ENCODE data around the gene MYL3. TPM values are rescaled to one million over a fixed set of nuclear protein-coding genes. Genes with fewer than 3 reads are reported as not detected.

MYL3 gene
- total RNA-seq, 2 donors from 2014 or later = 1.9 TPM; not detected in 1

- TF ChIP-seq POLR2AphosphoS5 (IDR thresholded peaks at IDR 0.05) (no peak), POLR2A (IDR thresholded peaks at IDR 0.05) (no peak), CTCF (IDR thresholded peaks at IDR 0.05) (no peak)
- Histone ChIP-seq H3K4me3 (no peak overlapping the region), H3K36me3 (no peaks in the 10 kb centered on the region), H3K9me3 (no peaks in the 10 kb centered on the region), H3K4me1 (replicated peaks) (no peaks in the 10 kb centered on the region), H3K27ac (no peak overlapping the region), H3K27me3 (replicated peaks; ENCODE audit: insufficient read depth) (no peaks in the 10 kb centered on the region)
- no peak for DNase-seq (ENCODE audit: low spot score)
- WGBS = 97% methylated on average over 1 of the region's 1 CpG
- intact Hi-C loops (cut with DNase I) = no loop called here
Measured at GRCh38 chr3:46840491-46840890, 22.8 kb downstream of the MYL3 start.

DNA sequence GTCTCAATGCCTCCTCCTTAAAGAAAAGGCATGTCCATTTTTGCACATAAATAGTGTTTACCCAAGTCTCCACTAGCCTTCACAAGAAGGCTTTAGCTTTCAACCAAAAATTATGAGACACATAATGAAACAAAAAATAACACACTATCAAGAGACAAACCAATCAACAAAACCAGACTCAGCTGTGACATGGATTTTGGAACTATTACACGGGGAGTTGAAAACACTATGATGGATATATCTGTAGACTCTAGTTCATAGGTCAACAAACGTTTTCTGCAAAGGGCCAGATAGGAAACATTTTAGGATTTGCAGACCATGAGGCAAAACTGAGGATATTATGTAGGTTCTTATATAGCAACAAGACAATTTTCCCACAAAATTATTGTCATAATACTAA, 24.9 kb downstream of the MYL3 start:
- no peak for DNase-seq (ENCODE audit: low spot score)
- Histone ChIP-seq H3K27ac (no peak overlapping the region), H3K9me3 (no peaks in the 10 kb centered on the region), H3K36me3 (no peaks in the 10 kb centered on the region), H3K4me1 (replicated peaks) (no peaks in the 10 kb centered on the region), H3K4me3 (no peak overlapping the region), H3K27me3 (replicated peaks; ENCODE audit: insufficient read depth) (no peaks in the 10 kb centered on the region)
- intact Hi-C loops (cut with DNase I) = no loop called here
- TF ChIP-seq CTCF (IDR thresholded peaks at IDR 0.05) = no peak
- 73% methylated on average over 2 of the region's 2 CpGs for WGBS

DNA sequence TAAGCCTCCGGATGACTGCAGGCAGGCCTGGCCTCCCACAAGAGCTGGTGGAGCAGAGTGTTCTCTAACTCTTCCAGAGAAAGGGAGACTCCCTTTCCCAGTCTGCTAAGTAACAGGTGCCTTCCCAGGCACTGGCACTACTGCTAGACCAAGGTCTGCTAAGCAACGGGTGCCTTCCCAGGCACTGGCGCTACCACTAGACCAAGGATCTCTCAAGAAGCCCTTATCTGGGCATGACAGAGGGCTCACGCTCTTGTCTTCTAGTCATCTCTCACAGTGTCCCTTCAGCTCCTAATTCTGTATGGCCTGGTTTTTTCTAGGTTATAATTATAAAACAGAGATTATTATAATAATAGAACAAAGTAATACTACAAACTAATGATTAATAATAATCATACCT, 27.8 kb downstream of the MYL3 start:
- H3K4me3 ChIP-seq = no peak overlapping the region
- intact Hi-C loops (cut with DNase I) = no loop called here
- no peak for DNase-seq (ENCODE audit: low spot score)
- H3K9me3 ChIP-seq = no peaks in the 10 kb centered on the region
- 93% methylated on average over 4 of the region's 4 CpGs for WGBS
- no peaks in the 10 kb centered on the region for H3K27me3 ChIP-seq (replicated peaks; ENCODE audit: insufficient read depth)
- H3K4me1 ChIP-seq (replicated peaks) = no peaks in the 10 kb centered on the region
- no peak overlapping the region for H3K27ac ChIP-seq
- TF ChIP-seq CTCF (IDR thresholded peaks at IDR 0.05) = no peak
- TF ChIP-seq POLR2A (IDR thresholded peaks at IDR 0.05) = no peak
- TF ChIP-seq POLR2AphosphoS5 (IDR thresholded peaks at IDR 0.05) = no peak
- H3K36me3 ChIP-seq = no peaks in the 10 kb centered on the region

DNA sequence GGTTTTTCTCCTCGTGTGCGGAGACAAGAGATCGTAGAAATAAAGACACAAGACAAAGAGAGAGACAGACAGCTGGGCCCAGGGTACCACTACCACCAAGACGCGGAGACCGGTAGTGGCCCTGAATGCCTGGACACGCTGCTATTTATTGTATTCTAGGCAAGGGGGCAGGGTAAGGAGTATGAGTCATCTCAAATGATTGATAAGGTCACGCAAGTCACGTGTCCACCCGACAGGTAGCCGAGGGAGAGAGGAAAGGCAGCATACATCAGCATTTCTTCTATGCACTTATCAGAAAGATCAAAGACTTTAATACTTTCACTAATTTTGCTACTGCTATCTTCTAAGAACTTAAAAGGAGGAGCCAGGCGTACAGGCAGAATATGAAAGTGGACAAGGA, 28.2 kb downstream of the MYL3 start:
- Histone ChIP-seq H3K27ac (no peak overlapping the region), H3K9me3 (no peaks in the 10 kb centered on the region), H3K36me3 (no peaks in the 10 kb centered on the region), H3K27me3 (replicated peaks; ENCODE audit: insufficient read depth) (no peaks in the 10 kb centered on the region), H3K4me3 (no peak overlapping the region), H3K4me1 (replicated peaks) (no peaks in the 10 kb centered on the region)
- intact Hi-C loops (cut with DNase I) = no loop called here
- no peak for DNase-seq (ENCODE audit: low spot score)
- 83% methylated on average over 12 of the region's 12 CpGs for WGBS
- no peak for TF ChIP-seq POLR2AphosphoS5 (IDR thresholded peaks at IDR 0.05)
- TF ChIP-seq CTCF (IDR thresholded peaks at IDR 0.05) = no peak
- no peak for TF ChIP-seq POLR2A (IDR thresholded peaks at IDR 0.05)

DNA sequence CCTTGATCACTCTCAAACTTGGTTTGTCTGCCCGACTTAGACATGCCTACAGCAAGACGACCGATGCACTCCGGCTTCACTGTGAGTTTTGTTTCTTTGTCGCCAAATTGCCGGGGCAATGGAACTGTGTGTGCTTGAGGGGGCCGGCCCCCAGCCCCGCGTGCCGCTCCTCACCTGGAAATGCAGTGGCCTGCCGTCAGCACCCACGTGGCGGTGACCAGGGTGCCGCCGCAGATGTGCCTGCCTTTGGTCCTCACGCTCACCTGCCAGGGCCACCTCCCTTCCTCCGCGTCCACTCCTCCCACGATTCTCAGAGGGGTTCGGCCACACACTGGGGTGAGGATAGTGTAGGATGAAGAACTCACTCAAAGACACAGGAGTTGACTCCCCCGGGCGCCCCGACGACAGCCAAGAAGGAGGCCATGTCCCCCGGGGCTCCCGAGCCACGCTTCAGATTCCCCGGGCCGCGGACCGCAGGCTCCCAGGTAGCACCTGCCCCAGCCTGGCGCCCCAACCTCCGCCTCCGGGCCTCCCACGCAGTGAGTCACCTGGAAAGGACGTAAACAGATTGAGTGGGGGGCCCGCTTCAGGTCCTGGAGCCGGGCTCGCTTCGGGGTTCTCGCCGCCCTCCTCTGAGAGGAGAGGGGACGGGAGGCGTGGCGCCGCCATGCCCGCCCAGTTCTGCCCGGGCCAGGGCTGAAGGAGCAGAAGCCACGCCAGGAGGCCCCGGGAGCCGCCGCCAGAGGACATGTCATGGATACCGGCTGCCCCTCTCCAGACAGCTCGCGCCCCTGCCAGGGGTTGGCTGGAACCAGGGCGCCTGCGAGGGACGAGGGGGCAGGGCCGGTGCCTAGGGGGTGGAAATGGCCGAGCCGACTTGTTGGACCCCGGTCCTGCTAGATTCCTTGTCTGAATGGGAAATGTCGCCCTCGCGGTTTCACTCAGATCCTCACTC, 29.6 kb downstream of the MYL3 start:
- no peak for TF ChIP-seq CTCF (IDR thresholded peaks at IDR 0.05)
- no peak for TF ChIP-seq POLR2AphosphoS5 (IDR thresholded peaks at IDR 0.05)
- TF ChIP-seq POLR2A (IDR thresholded peaks at IDR 0.05) = no peak
- H3K27me3 ChIP-seq (replicated peaks; ENCODE audit: insufficient read depth) = no peaks in the 10 kb centered on the region
- intact Hi-C loops (cut with DNase I) = no loop called here
- H3K27ac ChIP-seq = no peak overlapping the region
- DNase-seq (ENCODE audit: low spot score) = no peak
- H3K4me1 ChIP-seq (replicated peaks) = no peaks in the 10 kb centered on the region
- H3K36me3 ChIP-seq = no peaks in the 10 kb centered on the region
- WGBS = 94% methylated on average over 61 of the region's 65 CpGs
- H3K9me3 ChIP-seq = no peaks in the 10 kb centered on the region
- no peak overlapping the region for H3K4me3 ChIP-seq
